NB4 (cell line): ENCODE data around the gene RAB30.

Experiments
- DNase-seq: peaks from one replicate; pipeline ENCODE4 v3.0.0; 2010; ENCODE audit warnings: low read depth
- H3K4me3 ChIP-seq: one replicate; pipeline ENCODE4 v1.5.1; 2011; ENCODE audit warnings: mild to moderate bottlenecking, low read depth, low read length, moderate library complexity
- CTCF ChIP-seq: IDR thresholded peaks from one replicate; pipeline ENCODE4 v1.5.1; 2012; ENCODE audit warnings: low read depth, low read length
- MAX ChIP-seq: IDR thresholded peaks from 2 replicates; pipeline ENCODE4 v1.6.1; 2011; ENCODE audit warnings: low read depth, low read length
- MYC ChIP-seq: IDR thresholded peaks from 2 replicates; pipeline ENCODE4 v1.6.1; 2011; ENCODE audit warnings: low read depth, low read length
- POLR2A ChIP-seq: IDR thresholded peaks from 2 replicates; pipeline ENCODE4 v1.6.1; 2011; ENCODE audit warnings: mild to moderate bottlenecking; ENCODE audit not compliant: insufficient read length; ENCODE audit errors: extremely low read depth

RAB30 gene

GRCh38 chr11:83047515-83048225 is 24.0 kb downstream of the RAB30 start:
- TF ChIP-seq MYC (no peak), CTCF (no peak), MAX (no peak), POLR2A (no peak)
- no peak for DNase-seq
- H3K4me3 ChIP-seq: no peak overlapping the region

DNA sequence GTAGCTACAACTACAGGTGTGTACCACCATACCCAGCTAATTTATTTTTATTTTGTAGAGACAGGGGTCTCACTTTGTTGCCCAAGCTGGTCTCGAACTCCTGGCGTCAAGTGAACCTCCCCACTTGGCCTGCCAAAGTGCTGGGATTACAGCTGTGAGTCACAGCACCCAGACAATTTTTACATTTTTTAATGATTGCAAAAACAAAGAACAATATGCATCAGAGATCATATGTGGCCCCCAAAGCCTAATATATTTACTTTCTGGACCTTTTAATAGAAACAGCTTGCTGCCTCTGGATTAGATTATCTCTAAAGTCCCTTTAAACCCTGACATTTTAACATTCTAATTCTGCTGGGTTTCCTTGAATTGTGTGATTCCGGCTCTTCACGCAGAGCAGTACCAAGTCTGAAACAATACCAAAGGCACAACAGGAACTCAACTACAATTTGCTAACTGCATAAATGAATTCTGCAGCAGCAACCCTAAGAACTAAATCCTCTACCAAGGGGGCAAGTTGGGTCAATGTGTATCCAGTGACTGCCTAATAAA is 25.0 kb downstream of the RAB30 start:
- H3K4me3 ChIP-seq: no peak overlapping the region
- DNase-seq: no peak
- TF ChIP-seq CTCF: no peak
- no peak for TF ChIP-seq MAX
- TF ChIP-seq POLR2A: no peak
- TF ChIP-seq MYC: no peak

- H3K4me3 ChIP-seq: no peak overlapping the region
- DNase-seq: no peak
- TF ChIP-seq MAX: no peak
- no peak for TF ChIP-seq POLR2A
- no peak for TF ChIP-seq MYC
- TF ChIP-seq CTCF: no peak
Observed at GRCh38 chr11:83044958-83045712, 26.6 kb downstream of the RAB30 start.

DNA sequence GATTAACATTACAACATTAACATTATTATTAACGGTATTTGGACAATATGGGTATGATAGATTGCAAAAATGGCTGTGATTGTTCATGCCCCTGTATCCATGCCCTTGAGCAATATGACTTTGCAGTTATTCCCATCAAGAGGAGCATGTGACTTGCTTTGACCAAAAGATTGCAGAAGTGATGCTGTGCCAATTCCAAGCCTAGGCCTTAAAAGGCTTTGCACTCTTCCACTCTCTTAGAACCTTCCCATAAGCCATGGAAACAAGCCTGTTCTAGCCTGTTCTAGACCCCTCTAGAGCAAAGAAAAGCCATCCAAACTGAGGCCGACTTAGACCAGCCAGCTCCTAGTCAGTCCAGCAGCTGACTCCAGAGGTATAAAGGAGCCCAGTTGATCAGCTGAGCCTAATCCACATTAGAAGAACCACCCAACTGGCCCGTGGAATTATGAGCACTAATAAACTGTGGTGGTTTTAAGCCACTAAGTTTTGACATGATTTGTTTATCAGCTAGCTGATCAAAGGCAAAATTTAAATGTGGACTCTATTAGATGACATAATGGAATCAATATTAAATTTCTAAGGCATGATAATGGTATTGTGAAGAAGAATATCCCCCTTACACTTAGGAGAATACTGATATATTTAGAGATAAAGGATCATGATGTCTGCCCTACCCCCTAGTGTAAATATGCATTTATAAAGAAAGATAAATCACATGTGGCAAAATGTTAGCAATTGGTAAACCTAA is 28.6 kb downstream of the RAB30 start:
- no peak for DNase-seq
- TF ChIP-seq MYC (no peak), POLR2A (no peak), MAX (no peak), CTCF (no peak)
- H3K4me3 ChIP-seq: no peak overlapping the region

- no peak for TF ChIP-seq MYC
- no peak for DNase-seq
- no peak overlapping the region for H3K4me3 ChIP-seq
Observed at GRCh38 chr11:83041126-83041525, 30.6 kb downstream of the RAB30 start.

DNA sequence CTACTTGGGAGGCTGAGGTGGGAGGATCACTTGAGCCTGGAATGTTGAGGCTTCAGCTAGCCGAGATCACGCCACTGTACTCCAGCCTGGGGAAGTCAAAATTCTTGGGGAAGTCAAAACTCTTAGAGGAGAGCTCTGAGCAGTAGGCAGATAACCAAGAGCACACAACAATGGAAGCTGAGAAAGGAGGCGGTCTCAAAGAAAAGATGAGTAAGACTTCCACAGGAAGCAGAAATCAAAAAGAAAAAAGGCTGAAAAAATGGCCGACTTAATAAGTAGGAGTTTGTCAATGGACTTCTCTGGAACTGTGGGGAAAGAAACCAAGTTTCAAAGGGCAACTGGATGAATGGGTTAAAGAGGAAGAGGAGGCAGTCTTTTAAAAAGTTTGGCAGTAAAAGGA is 32.1 kb downstream of the RAB30 start:
- TF ChIP-seq CTCF (no peak), MAX (no peak), POLR2A (no peak)
- no peak for DNase-seq
- no peak overlapping the region for H3K4me3 ChIP-seq
